Adrenal gland (tissue), 12 donors: Measurements from ENCODE around the gene DCHS1. TPM values are rescaled to one million over a fixed set of nuclear protein-coding genes. Genes with fewer than 3 reads are reported as not detected.
A peak's percentile ranks its signal among the peaks of the same experiment; 100 is the strongest.

Experiments used
- DNase-seq, 7 donors: peaks; one replicate each; pipeline ENCODE4 v3.0.0-alpha.2; 2019 to 2020
- H3K27ac ChIP-seq, 5 donors: fragments of 200-600 bp; sonication (generic) in 4 of 5; 1 replicate in 3 of 5; 2 replicates in 2 of 5; pipeline versions ENCODE4 v1.5.1 to v1.8.0; 2016 to 2020; ENCODE audit warnings: mild to moderate bottlenecking in 1 of 5
- H3K27me3 ChIP-seq: fragments of 200-600 bp; 2 replicates; pipeline ENCODE4 v1.8.0; 2021
- H3K36me3 ChIP-seq, 2 donors: fragments of 200-600 bp; replicated peaks in 1 of 2; 1 replicate in 1 of 2; 2 replicates in 1 of 2; pipeline versions ENCODE4 v1.5.1 to v1.8.0; 2018 to 2022
- H3K4me1 ChIP-seq, 2 donors: fragments of 200-600 bp; replicated peaks in 1 of 2; 1 replicate in 1 of 2; 2 replicates in 1 of 2; pipeline versions ENCODE4 v1.5.1 to v1.8.0; 2018 to 2021
- H3K4me3 ChIP-seq, 4 donors: fragments of 200-600 bp; sonication (generic) in 3 of 4; one replicate each; pipeline ENCODE4 v1.5.1; 2016 to 2018
- H3K9me3 ChIP-seq, 3 donors: fragments of 200-600 bp; sonication (generic) in 1 of 3; replicated peaks in 1 of 3; 1 replicate in 2 of 3; 2 replicates in 1 of 3; pipeline versions ENCODE4 v1.5.1 to v1.8.0; 2016 to 2021
- CTCF ChIP-seq, 6 experiments: fragments of 450-650 bp in 4 of 6; fragments of 200-600 bp in 2 of 6; sonication (generic) in 1 of 6; IDR thresholded peaks; 1 replicate in 5 of 6; 2 replicates in 1 of 6; pipeline versions ENCODE4 v1.5.1 to v1.8.0; 2016 to 2021; ENCODE audit warnings: antibody characterized with exemption in 6 of 6, mild to moderate bottlenecking in 2 of 6, moderate library complexity in 1 of 6
- POLR2A ChIP-seq, 2 donors: fragments of 450-650 bp; IDR thresholded peaks; one replicate each; pipeline ENCODE4 v1.6.1; 2017; ENCODE audit warnings: antibody characterized with exemption in 2 of 2, mild to moderate bottlenecking in 2 of 2, moderate library complexity in 1 of 2
- WGBS, 4 donors: extraction: QIAGEN DNeasy Blood & Tissue Kit in 2 of 4; methylation state at CpG; one replicate each; pipeline versions ENCODE4 v1.1.5 to v1.1.7; 2013 to 2017; 5-methylcytosine and 5-hydroxymethylcytosine counted together
- intact Hi-C, 2 donors: fragments of 100-400 bp; cut with DNase I; formaldehyde crosslinking; loops; one replicate each; pipeline versions ENCODE4 v1.14.1 to v1.15.0; 2022 to 2023
- polyA plus RNA-seq, 3 donors: library from polyadenylated mRNA; stranded (reverse); fragments of 200-250 nt in 2 of 3; fragments of 350-450 nt in 1 of 3; fragmentation: Illumina TruSeq in 1 of 3; extraction: RNeasy Lipid Tissue Mini Kit (QIAGEN cat#74804) in 1 of 3; gene quantifications; one replicate each; pipeline ENCODE4 v1.2.3, GENCODE V29; 2013 to 2014
- total RNA-seq, 9 donors: library from RNA; depleted of rRNA in 4 of 9; stranded (reverse); fragments of >200 nt in 4 of 9; fragments of 120-200 nt in 1 of 9; fragmentation: NEBNext Ultra II Directional in 1 of 9; extraction: Animal tissue kit (Norgen Biotek cat#: 25700) in 1 of 9; gene quantifications; one replicate each; pipeline versions ENCODE4 v1.1.0 to v1.2.4, GENCODE V29; 2013 to 2023
- donor health status: healthy with polysubstance abuse.
- donor health status: Bipolar disorder and iron deficiency.
- donor health status: DM: yes; HTN: yes; CAD: no.
- donor health status: DM: no; HTN: no; CAD: no.
- donor health status: DM: no; HTN: no; CAD: no.
- donor health status: DM: yes; HTN: yes; CAD: no.

Gene DCHS1
- total and polyA plus RNA-seq, 12 donors = 1.3 to 15.3 (median 11.3) TPM

GRCh38 chr11:6616596-6617250 is 38.9 kb downstream of the DCHS1 start:
- intact Hi-C loops = no loop called here
- H3K4me3 ChIP-seq = no peak overlapping the region
- H3K36me3 ChIP-seq = peaks cover 0 to 24% of the 10 kb centered on the region in 2 donors
- H3K4me1 ChIP-seq = peaks cover 15 to 31% of the 10 kb centered on the region in 2 donors
- TF ChIP-seq CTCF (IDR thresholded peaks at IDR 0.05) (no peak), POLR2A (IDR thresholded peaks at IDR 0.05) (no peak)
- H3K9me3 ChIP-seq = no peaks in the 10 kb centered on the region
- peak overlapping the region in 1 of 5 donors; percentile 99 for H3K27ac ChIP-seq
- no peaks in the 10 kb centered on the region for H3K27me3 ChIP-seq
- DNase-seq = peak in 1 of 7 donors; percentile 52
- 90 to 95% (median 92%) methylated on average over 10 to 14 of the region's 14 CpGs for WGBS, 4 donors

- intact Hi-C loops = no loop called here
- Histone ChIP-seq H3K36me3 (peaks cover 0 to 26% of the 10 kb centered on the region in 2 donors), H3K27me3 (no peaks in the 10 kb centered on the region), H3K9me3 (no peaks in the 10 kb centered on the region), H3K27ac (no peak overlapping the region), H3K4me1 (peaks cover 20 to 37% of the 10 kb centered on the region in 2 donors), H3K4me3 (no peak overlapping the region)
- TF ChIP-seq CTCF (IDR thresholded peaks at IDR 0.05) (no peak), POLR2A (IDR thresholded peaks at IDR 0.05) (no peak)
- DNase-seq = no peak
- 88 to 94% (median 93%) methylated on average over 5 to 9 of the region's 9 CpGs for WGBS, 4 donors
These were observed 39.6 kb downstream of the DCHS1 start for GRCh38 chr11:6615882-6616585.

DNA sequence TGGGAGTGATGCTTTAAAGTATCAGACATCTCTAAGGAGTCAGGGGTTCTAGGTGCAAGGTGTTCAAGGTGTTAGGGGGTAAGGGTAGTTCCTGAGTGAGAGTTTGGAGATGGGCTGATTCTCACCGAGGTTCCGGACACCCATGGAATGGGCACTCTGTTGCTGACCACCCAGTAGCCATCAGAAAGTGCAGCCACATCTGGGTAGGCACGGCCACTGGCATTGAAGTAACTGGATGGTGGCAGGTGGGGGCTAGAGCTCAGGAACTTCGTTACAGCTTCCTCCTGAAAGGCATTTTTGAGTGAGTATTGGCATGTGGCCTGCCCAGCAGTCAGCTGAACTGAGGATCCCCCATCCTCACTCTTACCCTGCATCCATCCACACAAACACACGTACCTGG is 40.6 kb downstream of the DCHS1 start:
- WGBS, 4 donors = 92 to 97% (median 95%) methylated on average over 5 of the region's 5 CpGs
- peaks cover 0 to 36% of the 10 kb centered on the region in 2 donors for H3K36me3 ChIP-seq
- intact Hi-C loops = no loop called here
- H3K27me3 ChIP-seq = no peaks in the 10 kb centered on the region
- no peak overlapping the region for H3K4me3 ChIP-seq
- H3K27ac ChIP-seq = no peak overlapping the region
- TF ChIP-seq POLR2A (IDR thresholded peaks at IDR 0.05) (no peak), CTCF (IDR thresholded peaks at IDR 0.05) (no peak)
- peaks cover 20 to 41% of the 10 kb centered on the region in 2 donors for H3K4me1 ChIP-seq
- no peaks in the 10 kb centered on the region for H3K9me3 ChIP-seq
- DNase-seq = peak in 1 of 7 donors; percentile 46

DNA sequence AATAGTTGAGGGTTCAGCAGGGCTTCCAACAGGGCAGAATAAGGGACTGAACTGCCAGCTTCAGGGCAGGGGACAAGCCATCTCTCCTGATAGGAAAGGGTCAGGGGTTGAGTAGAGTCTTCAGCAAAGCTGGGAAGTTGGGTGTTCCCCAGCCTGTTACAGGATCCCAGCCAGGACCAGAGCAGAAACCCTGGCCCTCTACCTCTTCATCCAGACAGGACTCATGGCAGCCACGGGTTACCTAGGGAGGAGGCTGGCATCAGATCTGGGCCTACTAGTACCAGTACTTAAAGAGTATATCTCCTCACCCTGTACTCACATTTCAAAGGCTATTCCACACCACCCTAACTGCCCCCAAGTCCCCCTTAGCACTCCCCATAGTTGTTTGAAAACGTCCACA is 41.2 kb downstream of the DCHS1 start:
- Histone ChIP-seq H3K4me1 (peaks cover 20 to 37% of the 10 kb centered on the region in 2 donors), H3K9me3 (no peaks in the 10 kb centered on the region), H3K36me3 (peaks cover 0 to 42% of the 10 kb centered on the region in 2 donors), H3K27me3 (no peaks in the 10 kb centered on the region), H3K27ac (no peak overlapping the region), H3K4me3 (no peak overlapping the region)
- intact Hi-C loops = no loop called here
- 87 to 95% (median 90%) methylated on average over 2 of the region's 2 CpGs for WGBS, 4 donors
- DNase-seq = peak in 1 of 7 donors; percentile 49
- TF ChIP-seq CTCF (IDR thresholded peaks at IDR 0.05) = no peak
- TF ChIP-seq POLR2A (IDR thresholded peaks at IDR 0.05) = no peak
